H1 (cell line): ENCODE measurements around the gene ZFYVE27. TPM values are rescaled to one million over a fixed set of nuclear protein-coding genes. Genes with fewer than 3 reads are reported as not detected.
A peak's percentile ranks its signal among the peaks of the same experiment; 100 is the strongest.

ENCODE experiments used
- CBX8 ChIP-seq: fragments of 300-800, 300-1000 bp; sonication (generic); IDR thresholded peaks from 2 replicates; pipeline ENCODE4 v1.7.1; 2016; ENCODE audit warnings: low read depth, low read length, borderline replicate concordance
- CEBPB ChIP-seq: IDR thresholded peaks from 2 replicates; pipeline ENCODE4 v1.6.1; 2012; ENCODE audit warnings: low read depth, low read length
- CREB1 ChIP-seq: IDR thresholded peaks from 2 replicates; pipeline ENCODE4 v1.6.1; 2012; ENCODE audit warnings: inconsistent platforms
- POLR2AphosphoS5 ChIP-seq: IDR thresholded peaks from 2 replicates; pipeline ENCODE4 v1.6.1; 2011; ENCODE audit warnings: low read depth, low read length
- SIX5 ChIP-seq: IDR thresholded peaks from 2 replicates; pipeline ENCODE4 v1.6.1; 2011; ENCODE audit warnings: mild to moderate bottlenecking, low read depth, low read length
- TCF12 ChIP-seq: IDR thresholded peaks from 2 replicates; pipeline ENCODE4 v1.6.1; 2011; ENCODE audit warnings: low read depth, mild to moderate bottlenecking, low read length
- YY1 ChIP-seq: IDR thresholded peaks from 2 replicates; pipeline ENCODE4 v1.6.1; 2011; ENCODE audit warnings: low read depth, mild to moderate bottlenecking, low read length
- polyA plus RNA-seq, 7 experiments: library from polyadenylated mRNA; depleted of rRNA in 3 of 7; stranded (reverse) in 5 of 7; unstranded in 2 of 7; fragments of >200 nt in 5 of 7; fragments of 200-250 nt in 2 of 7; gene quantifications; 1 replicate in 5 of 7; 2 replicates in 1 of 7; 4 replicates in 1 of 7; pipeline versions ENCODE4 v1.2.1 to v1.2.3, GENCODE V29; 2011 to 2013; ENCODE audit warnings: missing spikeins in 2 of 7, mixed read lengths in 2 of 7
- total RNA-seq: library from RNA; stranded (reverse); fragmentation: NEBNext Ultra II Directional; extraction: Animal tissue kit (Norgen Biotek cat#: 25700); gene quantifications from 2 replicates; pipeline ENCODE4 v1.2.1, GENCODE V29; 2021
- TF ChIP-seq, protein P1 (sequence below), 3 experiments: IDR thresholded peaks; 1 replicate in 2 of 3; 2 replicates in 1 of 3; pipeline versions ENCODE4 v1.5.1 to v1.6.1; 2011; ENCODE audit warnings: low read length in 3 of 3, mild to moderate bottlenecking in 3 of 3, inconsistent platforms in 2 of 3, low read depth in 1 of 3, moderate library complexity in 1 of 3; ENCODE audit not compliant: insufficient read depth in 1 of 3; ENCODE audit errors: control extremely low read depth in 1 of 3
- TF ChIP-seq, protein P2 (sequence below): IDR thresholded peaks from 2 replicates; pipeline ENCODE4 v1.6.1; 2012; ENCODE audit warnings: low read length, inconsistent platforms

Gene ZFYVE27
- total and polyA plus RNA-seq, 2 of the 8 experiments (the other 6 are each of a cell fraction or from before 2014, with no cell fraction given), result 16.6 to 19.8 TPM

GRCh38 chr10:97726636-97727178, 10.2 kb upstream of the ZFYVE27 start (continued):
- TF ChIP-seq YY1 (peak; percentile 62; the same call in 1 of the 2 replicates), CEBPB (no peak), POLR2AphosphoS5 (peak; percentile 42; the same call in 1 of the 2 replicates), CREB1 (0 out of 2 replicates have a peak, but pooled peaks have one; percentile 49), SIX5 (peak; percentile 75), TCF12 (0 out of 2 replicates have a peak, but pooled peaks have one; percentile 56), CBX8 (no peak)
- TF ChIP-seq, protein P1, sequence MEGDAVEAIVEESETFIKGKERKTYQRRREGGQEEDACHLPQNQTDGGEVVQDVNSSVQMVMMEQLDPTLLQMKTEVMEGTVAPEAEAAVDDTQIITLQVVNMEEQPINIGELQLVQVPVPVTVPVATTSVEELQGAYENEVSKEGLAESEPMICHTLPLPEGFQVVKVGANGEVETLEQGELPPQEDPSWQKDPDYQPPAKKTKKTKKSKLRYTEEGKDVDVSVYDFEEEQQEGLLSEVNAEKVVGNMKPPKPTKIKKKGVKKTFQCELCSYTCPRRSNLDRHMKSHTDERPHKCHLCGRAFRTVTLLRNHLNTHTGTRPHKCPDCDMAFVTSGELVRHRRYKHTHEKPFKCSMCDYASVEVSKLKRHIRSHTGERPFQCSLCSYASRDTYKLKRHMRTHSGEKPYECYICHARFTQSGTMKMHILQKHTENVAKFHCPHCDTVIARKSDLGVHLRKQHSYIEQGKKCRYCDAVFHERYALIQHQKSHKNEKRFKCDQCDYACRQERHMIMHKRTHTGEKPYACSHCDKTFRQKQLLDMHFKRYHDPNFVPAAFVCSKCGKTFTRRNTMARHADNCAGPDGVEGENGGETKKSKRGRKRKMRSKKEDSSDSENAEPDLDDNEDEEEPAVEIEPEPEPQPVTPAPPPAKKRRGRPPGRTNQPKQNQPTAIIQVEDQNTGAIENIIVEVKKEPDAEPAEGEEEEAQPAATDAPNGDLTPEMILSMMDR (IDR thresholded peaks at IDR 0.05; ENCODE audit: control extremely low read depth in 1 of 3, insufficient read depth in 1 of 3, low read depth in 1 of 3, low read length in 3 of 3), result peak in 1 of 3 experiments; percentile 0; a peak in 1 of 4 replicates
- TF ChIP-seq, protein P2, sequence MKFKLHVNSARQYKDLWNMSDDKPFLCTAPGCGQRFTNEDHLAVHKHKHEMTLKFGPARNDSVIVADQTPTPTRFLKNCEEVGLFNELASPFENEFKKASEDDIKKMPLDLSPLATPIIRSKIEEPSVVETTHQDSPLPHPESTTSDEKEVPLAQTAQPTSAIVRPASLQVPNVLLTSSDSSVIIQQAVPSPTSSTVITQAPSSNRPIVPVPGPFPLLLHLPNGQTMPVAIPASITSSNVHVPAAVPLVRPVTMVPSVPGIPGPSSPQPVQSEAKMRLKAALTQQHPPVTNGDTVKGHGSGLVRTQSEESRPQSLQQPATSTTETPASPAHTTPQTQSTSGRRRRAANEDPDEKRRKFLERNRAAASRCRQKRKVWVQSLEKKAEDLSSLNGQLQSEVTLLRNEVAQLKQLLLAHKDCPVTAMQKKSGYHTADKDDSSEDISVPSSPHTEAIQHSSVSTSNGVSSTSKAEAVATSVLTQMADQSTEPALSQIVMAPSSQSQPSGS, result no peak
